ENCODE results near the gene URM1.
A peak's percentile ranks its signal among the peaks of the same experiment; 100 is the strongest.

The URM1 gene

DNA sequence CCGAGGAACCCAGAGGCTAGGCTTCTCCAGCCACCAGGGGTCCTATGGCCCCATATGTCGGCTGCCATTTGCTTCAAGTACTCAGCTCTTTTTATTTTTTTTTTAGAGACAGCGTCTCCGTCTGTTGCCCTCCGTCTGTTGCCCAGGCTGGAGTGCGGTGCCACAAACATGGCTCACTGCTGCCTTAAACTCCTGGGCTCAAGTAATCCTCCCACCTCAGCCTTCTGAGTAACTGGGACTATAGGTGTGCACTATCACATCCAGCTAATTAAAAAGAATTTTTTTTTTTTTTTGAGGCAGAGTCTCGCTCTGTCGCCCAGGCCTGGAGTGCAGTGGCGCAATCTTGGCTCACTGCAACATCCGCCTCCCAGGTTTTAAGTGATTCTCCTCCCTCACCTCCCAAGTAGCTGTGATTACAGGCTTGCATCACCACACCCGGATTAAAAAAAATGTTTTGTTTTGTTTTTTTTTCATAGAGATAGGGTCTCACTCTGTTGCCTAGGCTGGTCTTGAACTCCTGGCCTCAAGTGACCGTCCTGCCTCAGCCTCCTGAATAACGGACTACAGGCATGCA lies 58.4 kb downstream of the URM1 start:
- DNase-seq (ENCODE audit: low spot score): no peak

GRCh38 chr9:128431207-128431606 lies 60.0 kb downstream of the URM1 start:
- DNase-seq (ENCODE audit: low spot score): no peak

- no peak for DNase-seq (ENCODE audit: low spot score)
Measured at GRCh38 chr9:128434340-128434739, 63.2 kb downstream of the URM1 start.

DNA sequence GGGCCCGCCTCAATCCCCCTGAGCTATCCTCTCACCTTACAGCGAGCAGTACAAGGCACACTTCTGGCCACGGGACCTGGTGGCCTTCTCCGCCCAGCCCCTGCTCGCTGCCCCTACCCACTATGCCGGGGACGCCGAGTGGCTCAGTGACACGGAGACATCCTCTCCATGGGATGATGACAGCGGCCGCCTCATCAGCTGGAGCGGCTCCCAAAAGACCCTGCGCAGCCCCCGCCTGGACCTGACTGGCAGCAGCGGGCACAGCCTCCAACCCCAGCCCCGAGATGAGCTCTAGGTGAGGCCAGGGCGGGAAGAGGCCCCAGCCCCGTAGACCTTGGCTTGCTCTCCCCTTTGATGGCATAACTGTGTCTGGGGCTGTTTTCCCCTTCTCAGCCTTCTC lies 64.4 kb downstream of the URM1 start:
- no peak for DNase-seq (ENCODE audit: low spot score)

DNA sequence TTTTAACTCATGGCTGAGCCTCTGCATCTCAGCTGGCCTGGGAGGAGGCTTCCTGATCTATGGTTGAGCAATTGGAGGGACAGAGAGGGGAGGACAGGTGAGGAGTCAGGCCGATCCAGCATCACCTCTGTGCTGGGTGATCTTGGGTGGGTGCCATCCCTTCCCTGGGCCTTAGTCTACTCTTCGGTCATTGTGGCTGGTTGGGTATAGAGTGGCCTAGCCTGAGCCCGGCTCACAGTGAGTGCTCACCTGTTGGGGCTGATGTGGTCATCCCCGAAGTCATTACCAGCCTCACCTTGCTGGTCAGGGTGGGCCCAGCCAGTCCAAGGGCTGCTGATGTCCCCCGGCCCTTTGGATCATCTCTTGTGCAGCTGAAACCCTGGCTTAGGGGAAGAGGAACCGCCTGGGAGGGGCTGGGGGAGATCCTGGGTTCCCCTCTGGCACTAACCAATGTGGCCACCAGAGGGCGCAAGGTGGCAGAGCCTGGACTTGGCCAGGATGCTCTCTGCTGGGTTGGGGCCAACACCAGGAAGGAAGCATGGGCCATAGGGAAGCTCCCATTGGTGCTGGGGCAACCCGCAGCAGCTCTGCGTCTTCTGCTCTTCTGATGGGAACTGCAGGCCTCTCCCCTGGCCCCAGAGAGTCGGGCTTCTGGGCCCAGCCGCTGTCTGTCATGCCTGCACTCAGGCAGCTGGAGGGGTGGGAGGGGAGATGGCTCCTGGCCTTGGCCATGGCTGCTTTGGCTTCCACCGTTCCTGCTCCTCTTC lies 67.4 kb downstream of the URM1 start:
- DNase-seq (ENCODE audit: low spot score): peak; percentile 89

- no peak for DNase-seq (ENCODE audit: low spot score)
Measured at GRCh38 chr9:128439273-128439672, 68.1 kb downstream of the URM1 start.

Measured in GM03348 (cell line).